Measurements from ENCODE around the gene PLK1.

PLK1 gene

DNA sequence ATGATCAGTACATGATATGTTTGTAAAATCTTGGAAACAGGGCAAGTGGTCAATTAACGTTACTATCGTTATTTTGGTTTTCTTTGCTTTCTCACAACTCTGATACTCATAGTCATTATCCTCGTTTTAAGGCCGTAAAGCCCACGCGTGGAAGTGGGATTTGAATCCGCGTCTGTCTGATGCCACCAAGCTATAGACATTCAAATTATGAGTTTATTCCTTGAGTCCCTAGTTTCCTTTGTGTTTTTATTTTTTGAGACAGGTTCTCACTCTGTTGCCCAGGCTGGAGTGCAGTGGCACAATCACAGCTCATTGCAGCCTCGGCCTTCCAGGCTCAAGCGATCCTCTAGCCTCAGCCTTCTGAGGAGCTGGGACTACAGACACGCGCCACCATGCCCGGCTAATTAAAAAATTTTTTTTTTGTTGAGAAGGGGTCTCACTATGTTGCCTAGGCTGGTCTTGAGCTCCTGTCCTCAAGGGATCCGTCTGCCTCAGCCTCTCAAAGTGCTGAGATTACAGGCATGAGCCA is 36.4 kb upstream of the PLK1 start:
- peak overlapping the region; percentile 81 for H3K4me3 ChIP-seq (ENCODE audit: low read length)
- no peak for DNase-seq (ENCODE audit: low read depth)
- TF ChIP-seq, protein P1, sequence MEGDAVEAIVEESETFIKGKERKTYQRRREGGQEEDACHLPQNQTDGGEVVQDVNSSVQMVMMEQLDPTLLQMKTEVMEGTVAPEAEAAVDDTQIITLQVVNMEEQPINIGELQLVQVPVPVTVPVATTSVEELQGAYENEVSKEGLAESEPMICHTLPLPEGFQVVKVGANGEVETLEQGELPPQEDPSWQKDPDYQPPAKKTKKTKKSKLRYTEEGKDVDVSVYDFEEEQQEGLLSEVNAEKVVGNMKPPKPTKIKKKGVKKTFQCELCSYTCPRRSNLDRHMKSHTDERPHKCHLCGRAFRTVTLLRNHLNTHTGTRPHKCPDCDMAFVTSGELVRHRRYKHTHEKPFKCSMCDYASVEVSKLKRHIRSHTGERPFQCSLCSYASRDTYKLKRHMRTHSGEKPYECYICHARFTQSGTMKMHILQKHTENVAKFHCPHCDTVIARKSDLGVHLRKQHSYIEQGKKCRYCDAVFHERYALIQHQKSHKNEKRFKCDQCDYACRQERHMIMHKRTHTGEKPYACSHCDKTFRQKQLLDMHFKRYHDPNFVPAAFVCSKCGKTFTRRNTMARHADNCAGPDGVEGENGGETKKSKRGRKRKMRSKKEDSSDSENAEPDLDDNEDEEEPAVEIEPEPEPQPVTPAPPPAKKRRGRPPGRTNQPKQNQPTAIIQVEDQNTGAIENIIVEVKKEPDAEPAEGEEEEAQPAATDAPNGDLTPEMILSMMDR (conservative IDR thresholded peaks at IDR 0.05; ENCODE audit: low read length): no peak

DNA sequence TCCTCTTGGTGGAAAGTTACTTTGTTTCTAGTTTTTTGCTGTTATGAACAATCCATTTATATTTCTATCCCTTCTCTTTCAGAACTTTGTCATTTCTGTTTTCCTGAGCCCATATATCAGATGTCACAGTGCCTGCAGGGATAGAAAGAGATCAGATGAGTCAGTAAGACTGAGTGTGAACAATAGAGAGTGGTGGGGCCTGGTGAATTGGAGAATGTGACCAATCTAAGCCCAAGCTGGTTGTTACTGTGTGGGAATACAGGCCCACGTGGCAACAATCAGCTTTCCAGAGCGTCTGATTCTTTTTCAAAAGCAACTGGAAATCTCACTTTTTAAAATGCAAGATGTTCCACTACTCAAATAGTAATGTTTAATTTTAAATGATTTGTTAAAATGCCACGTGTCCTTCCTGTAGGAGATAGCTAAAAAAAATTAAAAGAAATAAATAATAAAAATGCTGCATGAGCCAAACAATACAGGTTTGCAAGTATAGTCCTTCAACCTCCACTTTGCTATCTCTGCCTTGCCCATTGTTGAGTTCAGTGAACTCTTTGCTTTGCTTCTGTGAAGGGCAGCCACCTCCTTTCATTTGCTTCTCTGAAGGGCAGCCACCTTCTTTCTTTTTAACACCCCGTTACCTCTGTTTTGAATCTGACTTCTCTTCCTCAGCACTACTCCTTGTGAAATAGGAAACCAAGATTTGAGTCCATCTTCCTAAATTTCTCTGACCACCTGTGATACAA is 27.8 kb upstream of the PLK1 start:
- DNase-seq (ENCODE audit: low read depth): no peak
- TF ChIP-seq, protein P1 (conservative IDR thresholded peaks at IDR 0.05; ENCODE audit: low read length): no peak
- no peak overlapping the region for H3K4me3 ChIP-seq (ENCODE audit: low read length)

DNA sequence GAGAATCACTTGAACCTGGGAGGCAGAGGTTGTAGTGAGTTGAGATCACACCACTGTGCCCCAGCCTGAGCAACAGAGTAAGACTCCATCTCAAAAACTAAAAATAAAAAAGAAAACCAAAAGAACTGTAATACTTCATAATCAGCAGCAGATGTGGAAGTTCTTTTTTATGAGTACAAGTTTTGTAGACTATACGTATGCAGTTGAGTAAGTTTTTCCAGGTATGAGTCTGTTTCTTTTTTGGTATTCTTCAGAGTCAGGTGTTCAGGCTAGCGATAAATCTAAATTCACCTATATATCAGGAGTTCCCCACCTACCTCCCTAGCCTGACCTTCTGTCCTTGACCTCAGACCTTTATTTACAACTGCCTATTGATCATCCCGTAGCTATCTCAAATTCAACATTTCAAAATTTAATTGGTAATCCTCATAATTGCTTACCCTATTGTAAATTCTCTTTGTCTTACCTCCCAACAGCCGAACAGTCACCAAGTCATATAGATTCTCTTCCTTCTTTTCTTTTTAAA is 26.7 kb upstream of the PLK1 start:
- TF ChIP-seq, protein P1 (conservative IDR thresholded peaks at IDR 0.05; ENCODE audit: low read length): no peak
- no peak overlapping the region for H3K4me3 ChIP-seq (ENCODE audit: low read length)
- DNase-seq (ENCODE audit: low read depth): no peak

DNA sequence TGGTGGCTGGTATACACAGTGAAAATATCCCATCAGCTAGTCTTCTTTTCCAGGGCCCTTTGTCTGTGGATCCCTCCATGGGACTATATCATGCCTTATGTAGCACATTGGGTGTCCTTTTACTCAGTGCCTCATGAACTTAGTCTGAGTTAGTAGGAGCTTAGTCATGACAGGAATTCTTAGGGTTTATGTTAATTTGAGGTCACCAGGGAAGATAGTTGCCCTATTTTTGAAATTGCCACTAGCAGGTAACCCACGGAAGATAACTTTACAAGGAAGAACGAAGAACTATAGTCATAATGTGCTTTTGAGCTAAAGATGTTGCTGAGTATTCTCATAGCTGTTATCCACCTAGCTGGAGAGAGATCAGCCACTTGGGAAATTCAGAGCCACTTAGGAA is 14.8 kb upstream of the PLK1 start:
- H3K4me3 ChIP-seq (ENCODE audit: low read length): no peak overlapping the region
- DNase-seq (ENCODE audit: low read depth): no peak
- TF ChIP-seq, protein P1 (conservative IDR thresholded peaks at IDR 0.05; ENCODE audit: low read length): no peak

DNA sequence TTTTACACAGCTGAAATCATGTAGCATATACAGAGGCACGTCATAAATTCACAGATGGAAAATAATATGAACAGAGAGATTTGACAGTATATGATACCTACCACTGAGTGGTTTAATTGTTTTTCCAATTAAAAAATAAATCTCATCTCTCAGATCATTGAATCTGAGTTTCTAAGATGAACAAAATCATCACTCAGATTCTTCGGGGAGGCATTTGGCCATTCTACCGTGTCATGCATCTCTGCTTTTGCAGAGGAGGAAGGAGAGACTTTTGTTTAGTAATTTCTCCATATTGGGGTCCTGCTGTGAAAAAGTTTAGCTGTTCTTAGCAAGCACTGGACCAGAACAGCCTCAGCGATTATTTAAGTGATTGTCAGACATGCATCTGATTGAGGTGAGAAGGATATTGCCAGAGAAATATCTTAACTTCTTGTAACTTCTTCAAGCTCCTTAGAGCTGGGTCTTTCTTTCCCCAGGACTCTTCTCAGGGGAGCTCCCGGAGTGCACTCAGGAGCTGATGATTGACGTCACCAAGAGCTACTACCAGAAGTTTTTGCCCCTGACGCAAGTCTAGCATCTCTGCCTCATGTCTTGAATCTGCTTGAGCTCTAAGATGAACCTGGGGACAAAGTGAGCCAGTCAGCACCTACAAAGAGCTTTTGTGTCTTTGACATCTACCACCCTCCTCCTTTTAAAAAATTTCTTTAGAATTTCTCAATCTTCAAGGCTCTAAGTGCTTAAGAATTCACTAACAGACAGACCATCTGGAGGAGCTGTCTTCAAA is 11.9 kb upstream of the PLK1 start:
- no peak for DNase-seq (ENCODE audit: low read depth)
- H3K4me3 ChIP-seq (ENCODE audit: low read length): no peak overlapping the region

GRCh38 chr16:23667355-23667659 is 11.4 kb upstream of the PLK1 start:
- no peak for DNase-seq (ENCODE audit: low read depth)
- no peak overlapping the region for H3K4me3 ChIP-seq (ENCODE audit: low read length)
- TF ChIP-seq, protein P1 (conservative IDR thresholded peaks at IDR 0.05; ENCODE audit: low read length): no peak

More for the DNA sequence above, 11.9 kb upstream of the PLK1 start:
- TF ChIP-seq, protein P1 (conservative IDR thresholded peaks at IDR 0.05; ENCODE audit: low read length): no peak
